NCI-H226 (cell line): ENCODE results near the gene KRT80.

Source experiments
- DNase-seq: peaks from one replicate; pipeline ENCODE4 v3.0.0-alpha.2; 2015

KRT80 gene

GRCh38 chr12:52210925-52211650 lies 19.3 kb upstream of the KRT80 start:
- DNase-seq: no peak

GRCh38 chr12:52210186-52210924 lies 18.5 kb upstream of the KRT80 start:
- peak; percentile 86 for DNase-seq

- DNase-seq: no peak
Observed at GRCh38 chr12:52209321-52209720, 17.5 kb upstream of the KRT80 start.

- no peak for DNase-seq
Observed at GRCh38 chr12:52208424-52209165, 16.8 kb upstream of the KRT80 start.

GRCh38 chr12:52207895-52208294 lies 16.1 kb upstream of the KRT80 start:
- DNase-seq: peak; percentile 85

- DNase-seq: no peak
Observed at GRCh38 chr12:52207106-52207505, 15.3 kb upstream of the KRT80 start.

- no peak for DNase-seq
Observed at GRCh38 chr12:52206304-52207040, 14.7 kb upstream of the KRT80 start.

GRCh38 chr12:52205612-52206303 lies 13.9 kb upstream of the KRT80 start:
- DNase-seq: no peak

- no peak for DNase-seq
Observed at GRCh38 chr12:52204931-52205505, 13.2 kb upstream of the KRT80 start.

- DNase-seq: no peak
Observed at GRCh38 chr12:52204095-52204930, 12.5 kb upstream of the KRT80 start.

GRCh38 chr12:52203079-52203921 lies 11.5 kb upstream of the KRT80 start:
- DNase-seq: no peak

GRCh38 chr12:52202361-52203078 lies 10.7 kb upstream of the KRT80 start:
- no peak for DNase-seq

- no peak for DNase-seq
Observed at GRCh38 chr12:52201451-52201839, 9.6 kb upstream of the KRT80 start.

- DNase-seq: no peak
Observed at GRCh38 chr12:52200781-52201450, 9.1 kb upstream of the KRT80 start.

GRCh38 chr12:52200086-52200780 lies 8.4 kb upstream of the KRT80 start:
- DNase-seq: no peak

GRCh38 chr12:52199294-52199919 lies 7.6 kb upstream of the KRT80 start:
- no peak for DNase-seq

GRCh38 chr12:52198454-52199215 lies 6.8 kb upstream of the KRT80 start:
- DNase-seq: peak; percentile 60
